ENCODE results near the gene MS4A14. TPM values are rescaled to one million over a fixed set of nuclear protein-coding genes. Genes with fewer than 3 reads are reported as not detected.

Gene MS4A14
- total and polyA plus RNA-seq, 2 of the 8 experiments (the other 6 are each of a cell fraction or from before 2014, with no cell fraction given): not detected

GRCh38 chr11:60362241-60362640 is 34.0 kb upstream of the MS4A14 start:
- Histone ChIP-seq H4K5ac (ENCODE audit: insufficient read length, low read depth, low read length) (no peak overlapping the region), H3K9ac (replicated peaks in 1 of 4; ENCODE audit: extremely low read depth in 1 of 4, low read depth in 3 of 4, low read length in 3 of 4) (no peak overlapping the region), H4K20me1 (replicated peaks in 1 of 2; ENCODE audit: control insufficient read depth in 1 of 2, insufficient read depth in 2 of 2, low read length in 2 of 2) (no peaks in the 10 kb centered on the region), H3K79me2 (ENCODE audit: control insufficient read depth in 1 of 2, insufficient read depth in 2 of 2, low read length in 2 of 2) (no peaks in the 10 kb centered on the region), H3K9me3 (ENCODE audit: insufficient read depth in 2 of 2, low read depth in 1 of 2, low read length in 1 of 2) (peaks cover 0 to 4% of the 10 kb centered on the region in 2 experiments; a peak in 2 of 4 replicates), H3K56ac (replicated peaks; ENCODE audit: insufficient read length, low read depth, low read length) (no peak overlapping the region), H2BK12ac (ENCODE audit: low read depth, low read length) (no peak overlapping the region), H4K8ac (ENCODE audit: extremely low read depth, insufficient read depth, low read length) (no peak overlapping the region), H2BK5ac (ENCODE audit: low read depth, low read length) (no peak overlapping the region), H3K23me2 (ENCODE audit: low read depth, low read length) (no peaks in the 10 kb centered on the region), H3K18ac (ENCODE audit: extremely low read depth, low read length) (no peak overlapping the region), H2BK120ac (replicated peaks; ENCODE audit: low read depth, low read length) (no peak overlapping the region), H2BK15ac (ENCODE audit: low read length) (no peak overlapping the region), H3K27ac (ENCODE audit: low read depth, low read length) (no peak overlapping the region), H2AK5ac (ENCODE audit: low read depth, low read length) (no peak overlapping the region), H3K27me3 (replicated peaks in 1 of 4; ENCODE audit: control insufficient read depth in 3 of 4, extremely low read depth in 1 of 4, insufficient read depth in 3 of 4, low read length in 3 of 4) (no peaks in the 10 kb centered on the region), H3K23ac (ENCODE audit: insufficient read length) (no peak overlapping the region), H3K4me3 (ENCODE audit: extremely low read depth in 1 of 4, insufficient read depth in 2 of 4, low read depth in 3 of 4, low read length in 4 of 4) (no peak overlapping the region), H3K36me3 (ENCODE audit: control insufficient read depth in 2 of 4, insufficient read depth in 4 of 4, low read length in 3 of 4) (no peaks in the 10 kb centered on the region), H2BK20ac (ENCODE audit: low read length) (no peak overlapping the region), H3K14ac (ENCODE audit: insufficient read length) (no peak overlapping the region), H3K4me2 (ENCODE audit: insufficient read depth in 1 of 2, low read depth in 2 of 2, low read length in 2 of 2) (no peak overlapping the region), H2AFZ (ENCODE audit: low read length) (peak overlapping the region; percentile 89; the same call in 1 of the 2 replicates), H3K79me1 (ENCODE audit: low read depth, low read length) (no peaks in the 10 kb centered on the region), H4K91ac (replicated peaks; ENCODE audit: insufficient read length, low read length) (no peak overlapping the region), H3K4me1 (replicated peaks in 1 of 4; ENCODE audit: control insufficient read depth in 3 of 4, insufficient read depth in 4 of 4, low read length in 3 of 4) (peaks cover 0 to 15% (median 3%) of the 10 kb centered on the region in 4 experiments; a peak in 3 of 7 replicates), H3K4ac (replicated peaks; ENCODE audit: insufficient read length, low read depth, low read length) (no peak overlapping the region)
- DNase-seq (ENCODE audit: low read depth in 1 of 2, low spot score in 2 of 2) (no peak), FAIRE-seq (no peak)
- TF ChIP-seq RBBP5 (IDR thresholded peaks at IDR 0.05; ENCODE audit: borderline replicate concordance, low read depth, low read length): no peak
- no peak for TF ChIP-seq YY1 (IDR thresholded peaks at IDR 0.05; ENCODE audit: low read depth, low read length)
- TF ChIP-seq EGR1 (IDR thresholded peaks at IDR 0.05; ENCODE audit: borderline replicate concordance, low read depth, low read length): no peak
- TF ChIP-seq PHF8 (conservative IDR thresholded peaks at IDR 0.05; ENCODE audit: low read depth, low read length): no peak
- no peak for TF ChIP-seq RFX5 (IDR thresholded peaks at IDR 0.05; ENCODE audit: borderline replicate concordance, low read depth, low read length)
- no peak for TF ChIP-seq RNF2 (IDR thresholded peaks at IDR 0.05; ENCODE audit: borderline replicate concordance, low read depth, low read length, missing control alignments, poor library complexity, severe bottlenecking)
- TF ChIP-seq SIRT6 (IDR thresholded peaks at IDR 0.05; ENCODE audit: low read length): no peak
- ChIA-PET CTCF (ENCODE audit: partially characterized antibody) (interaction anchor here (0.8 to 13.3 kb wide), 18 partner anchors 9 to 401 kb away, joined by 3 to 115 read pairs (median 9); no protein-coding TSS in a partner anchor), POLR2A (ENCODE audit: partially characterized antibody) (no interaction called here)
- 79% methylated on average over 1 of the region's 1 CpG; no CpG with 5 or more reads in 1 of the 2 experiments for WGBS, 2 experiments (ENCODE audit: extremely low coverage in 1 of 2, insufficient coverage in 1 of 2, insufficient read length in 1 of 2, insufficient replicate concordance in 2 of 2, low coverage in 1 of 2, low lambda C conversion rate in 2 of 2, missing lambda C conversion rate in 1 of 2)

All from H1 (cell line).